Glomerular visceral epithelial cell (primary cell): ENCODE data around the gene SH3BGR.
"Not testable (repeated sequence)": the region's sequence is repeated elsewhere in the genome, so short reads cannot be mapped to it uniquely, and the experiment has no call there.

Experiments
- DNase-seq: peaks from one replicate; pipeline ENCODE4 v3.0.0-alpha.2; 2016; ENCODE audit errors: extremely low spot score

SH3BGR gene

GRCh38 chr21:39451332-39452206, at the start of gene SH3BGR:
TSS of gene SH3BGR (plus strand) at chr21:39451970. CDS start at chr21:39452097, 127 bp downstream.
- no peak for DNase-seq

GRCh38 chr21:39406065-39406464, 45.7 kb upstream of the SH3BGR start:
- no peak for DNase-seq

GRCh38 chr21:39419204-39419603, 32.6 kb upstream of the SH3BGR start:
- not testable (repeated sequence) for DNase-seq

GRCh38 chr21:39422527-39423241, 29.1 kb upstream of the SH3BGR start:
- no peak for DNase-seq

GRCh38 chr21:39429445-39429844, 22.3 kb upstream of the SH3BGR start:
- DNase-seq = no peak

GRCh38 chr21:39430016-39430415, 21.8 kb upstream of the SH3BGR start:
- no peak for DNase-seq

- peak; percentile 58 for DNase-seq
These were observed 21.3 kb upstream of the SH3BGR start for GRCh38 chr21:39430457-39430856.

GRCh38 chr21:39430954-39431353, 20.8 kb upstream of the SH3BGR start:
- no peak for DNase-seq

- no peak for DNase-seq
These were observed 16.8 kb upstream of the SH3BGR start for GRCh38 chr21:39434950-39435349.

- no peak for DNase-seq
These were observed 12.5 kb upstream of the SH3BGR start for GRCh38 chr21:39439232-39439631.

GRCh38 chr21:39441502-39442475, 10.0 kb upstream of the SH3BGR start:
- peak; percentile 61 for DNase-seq

- peak; percentile 42 for DNase-seq
These were observed 7.2 kb upstream of the SH3BGR start for GRCh38 chr21:39444421-39445180.

GRCh38 chr21:39445321-39446269, 6.2 kb upstream of the SH3BGR start, which contains the start of gene LCA5L:
TSS of gene LCA5L (minus strand) at chr21:39445778. CDS start at chr21:39428493, 17,285 bp downstream.
- peak; percentile 95 for DNase-seq

GRCh38 chr21:39447264-39447663, 4.5 kb upstream of the SH3BGR start:
- no peak for DNase-seq

- no peak for DNase-seq
These were observed 618 bp downstream of the SH3BGR start for GRCh38 chr21:39452207-39452969.

- DNase-seq = no peak
These were observed 1.2 kb downstream of the SH3BGR start for GRCh38 chr21:39452970-39453342.

- DNase-seq = no peak
These were observed 1.9 kb downstream of the SH3BGR start for GRCh38 chr21:39453571-39454179.

- no peak for DNase-seq
These were observed 3.3 kb downstream of the SH3BGR start for GRCh38 chr21:39454949-39455668.
